Measurements from ENCODE around the gene LRRC39. TPM values are rescaled to one million over a fixed set of nuclear protein-coding genes. Genes with fewer than 3 reads are reported as not detected.

The LRRC39 gene
- total and polyA plus RNA-seq, 4 donors = 0.12 to 1.4 (median 0.39) TPM

DNA sequence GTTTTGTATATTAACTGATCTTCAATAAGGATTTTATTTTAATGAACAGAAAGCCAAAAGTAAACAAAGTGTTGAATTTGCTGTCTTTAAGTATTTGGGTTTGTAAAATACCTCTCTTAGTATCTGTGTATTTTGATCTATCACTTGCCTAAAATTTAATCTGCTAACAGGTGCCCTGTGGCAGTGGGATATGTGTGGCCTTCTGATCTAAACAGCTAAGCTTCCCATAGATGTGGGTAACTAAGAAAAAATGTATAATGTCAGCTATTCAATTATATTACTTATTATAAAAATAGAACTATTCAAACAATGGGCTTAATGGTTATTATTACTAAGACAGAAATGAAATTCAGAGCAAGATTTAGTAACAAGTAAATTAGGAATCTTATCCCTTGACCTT lies 15.2 kb downstream of the LRRC39 start:
- no peaks in the 10 kb centered on the region for H3K4me1 ChIP-seq (ENCODE audit: control insufficient read depth in 4 of 4, insufficient read depth in 4 of 4, low read length in 3 of 4)
- no peaks in the 10 kb centered on the region for H3K27me3 ChIP-seq (ENCODE audit: control insufficient read depth in 4 of 4, insufficient read depth in 4 of 4, low read length in 3 of 4)
- no peak overlapping the region for H3K27ac ChIP-seq (ENCODE audit: low read depth in 1 of 2, low read length in 2 of 2)
- no peak overlapping the region for H3K4me3 ChIP-seq (ENCODE audit: low read depth in 1 of 3, low read length in 3 of 3)
- H3K9me3 ChIP-seq (ENCODE audit: control insufficient read depth in 4 of 4, low read length in 3 of 4) = no peaks in the 10 kb centered on the region
- no peak for DNase-seq (ENCODE audit: low spot score)
- H3K36me3 ChIP-seq (ENCODE audit: control insufficient read depth in 4 of 4, insufficient read depth in 3 of 4, low read depth in 1 of 4, low read length in 3 of 4) = no peaks in the 10 kb centered on the region
- no peak overlapping the region for H3K9ac ChIP-seq (ENCODE audit: low read depth in 1 of 2, low read length in 2 of 2)
- TF ChIP-seq GABPA (IDR thresholded peaks at IDR 0.05 in 1 of 2, conservative IDR thresholded peaks at IDR 0.05 in 1 of 2) (no peak), SP1 (IDR thresholded peaks at IDR 0.05) (no peak), JUND (IDR thresholded peaks at IDR 0.05) (no peak), NR2F2 (IDR thresholded peaks at IDR 0.05) (no peak), FOXA2 (IDR thresholded peaks at IDR 0.05) (no peak), TAF1 (conservative IDR thresholded peaks at IDR 0.05) (no peak), FOXA1 (IDR thresholded peaks at IDR 0.05) (no peak), EGR1 (IDR thresholded peaks at IDR 0.05; ENCODE audit: low read depth in 2 of 2) (no peak)
- TF ChIP-seq, protein P1, sequence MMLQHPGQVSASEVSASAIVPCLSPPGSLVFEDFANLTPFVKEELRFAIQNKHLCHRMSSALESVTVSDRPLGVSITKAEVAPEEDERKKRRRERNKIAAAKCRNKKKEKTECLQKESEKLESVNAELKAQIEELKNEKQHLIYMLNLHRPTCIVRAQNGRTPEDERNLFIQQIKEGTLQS (IDR thresholded peaks at IDR 0.05) = no peak
- TF ChIP-seq, protein P2, sequence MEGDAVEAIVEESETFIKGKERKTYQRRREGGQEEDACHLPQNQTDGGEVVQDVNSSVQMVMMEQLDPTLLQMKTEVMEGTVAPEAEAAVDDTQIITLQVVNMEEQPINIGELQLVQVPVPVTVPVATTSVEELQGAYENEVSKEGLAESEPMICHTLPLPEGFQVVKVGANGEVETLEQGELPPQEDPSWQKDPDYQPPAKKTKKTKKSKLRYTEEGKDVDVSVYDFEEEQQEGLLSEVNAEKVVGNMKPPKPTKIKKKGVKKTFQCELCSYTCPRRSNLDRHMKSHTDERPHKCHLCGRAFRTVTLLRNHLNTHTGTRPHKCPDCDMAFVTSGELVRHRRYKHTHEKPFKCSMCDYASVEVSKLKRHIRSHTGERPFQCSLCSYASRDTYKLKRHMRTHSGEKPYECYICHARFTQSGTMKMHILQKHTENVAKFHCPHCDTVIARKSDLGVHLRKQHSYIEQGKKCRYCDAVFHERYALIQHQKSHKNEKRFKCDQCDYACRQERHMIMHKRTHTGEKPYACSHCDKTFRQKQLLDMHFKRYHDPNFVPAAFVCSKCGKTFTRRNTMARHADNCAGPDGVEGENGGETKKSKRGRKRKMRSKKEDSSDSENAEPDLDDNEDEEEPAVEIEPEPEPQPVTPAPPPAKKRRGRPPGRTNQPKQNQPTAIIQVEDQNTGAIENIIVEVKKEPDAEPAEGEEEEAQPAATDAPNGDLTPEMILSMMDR (IDR thresholded peaks at IDR 0.05; ENCODE audit: low read depth, low read length, missing input control) = no peak

DNA sequence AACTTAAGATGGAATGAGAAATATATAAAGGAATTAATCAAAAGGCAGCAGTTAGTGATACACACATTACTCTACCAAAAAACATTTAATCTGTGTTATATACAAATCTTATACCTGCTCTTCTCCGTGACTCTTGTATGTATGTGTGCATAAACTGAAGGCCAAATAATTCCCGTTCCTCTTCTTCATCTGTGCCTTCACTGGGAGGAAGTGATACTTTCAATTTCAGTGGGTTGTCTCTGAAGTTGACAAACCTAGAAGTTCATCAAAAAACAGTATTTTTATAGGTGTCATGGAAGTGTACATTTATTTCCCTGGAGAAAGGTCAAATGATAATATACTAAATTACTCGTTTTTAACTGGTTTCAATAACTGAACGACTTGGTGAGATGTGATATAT lies 25.8 kb downstream of the LRRC39 start:
- no peak for TF ChIP-seq FOXA1 (IDR thresholded peaks at IDR 0.05)
- TF ChIP-seq TAF1 (conservative IDR thresholded peaks at IDR 0.05) = no peak
- TF ChIP-seq, protein P2 (IDR thresholded peaks at IDR 0.05; ENCODE audit: low read depth, low read length, missing input control) = no peak
- no peak for TF ChIP-seq RXRA (IDR thresholded peaks at IDR 0.05)
- TF ChIP-seq SP1 (IDR thresholded peaks at IDR 0.05) = no peak
- TF ChIP-seq, protein P3, sequence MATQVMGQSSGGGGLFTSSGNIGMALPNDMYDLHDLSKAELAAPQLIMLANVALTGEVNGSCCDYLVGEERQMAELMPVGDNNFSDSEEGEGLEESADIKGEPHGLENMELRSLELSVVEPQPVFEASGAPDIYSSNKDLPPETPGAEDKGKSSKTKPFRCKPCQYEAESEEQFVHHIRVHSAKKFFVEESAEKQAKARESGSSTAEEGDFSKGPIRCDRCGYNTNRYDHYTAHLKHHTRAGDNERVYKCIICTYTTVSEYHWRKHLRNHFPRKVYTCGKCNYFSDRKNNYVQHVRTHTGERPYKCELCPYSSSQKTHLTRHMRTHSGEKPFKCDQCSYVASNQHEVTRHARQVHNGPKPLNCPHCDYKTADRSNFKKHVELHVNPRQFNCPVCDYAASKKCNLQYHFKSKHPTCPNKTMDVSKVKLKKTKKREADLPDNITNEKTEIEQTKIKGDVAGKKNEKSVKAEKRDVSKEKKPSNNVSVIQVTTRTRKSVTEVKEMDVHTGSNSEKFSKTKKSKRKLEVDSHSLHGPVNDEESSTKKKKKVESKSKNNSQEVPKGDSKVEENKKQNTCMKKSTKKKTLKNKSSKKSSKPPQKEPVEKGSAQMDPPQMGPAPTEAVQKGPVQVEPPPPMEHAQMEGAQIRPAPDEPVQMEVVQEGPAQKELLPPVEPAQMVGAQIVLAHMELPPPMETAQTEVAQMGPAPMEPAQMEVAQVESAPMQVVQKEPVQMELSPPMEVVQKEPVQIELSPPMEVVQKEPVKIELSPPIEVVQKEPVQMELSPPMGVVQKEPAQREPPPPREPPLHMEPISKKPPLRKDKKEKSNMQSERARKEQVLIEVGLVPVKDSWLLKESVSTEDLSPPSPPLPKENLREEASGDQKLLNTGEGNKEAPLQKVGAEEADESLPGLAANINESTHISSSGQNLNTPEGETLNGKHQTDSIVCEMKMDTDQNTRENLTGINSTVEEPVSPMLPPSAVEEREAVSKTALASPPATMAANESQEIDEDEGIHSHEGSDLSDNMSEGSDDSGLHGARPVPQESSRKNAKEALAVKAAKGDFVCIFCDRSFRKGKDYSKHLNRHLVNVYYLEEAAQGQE (IDR thresholded peaks at IDR 0.05) = no peak
- TF ChIP-seq RAD21 (IDR thresholded peaks at IDR 0.05) = no peak
- no peak for TF ChIP-seq GABPA (IDR thresholded peaks at IDR 0.05 in 1 of 2, conservative IDR thresholded peaks at IDR 0.05 in 1 of 2)
- no peak for TF ChIP-seq HNF4A (conservative IDR thresholded peaks at IDR 0.05)
- H3K4me3 ChIP-seq (ENCODE audit: low read depth in 1 of 3, low read length in 3 of 3) = no peak overlapping the region
- no peak for DNase-seq (ENCODE audit: low spot score)
- H3K4me1 ChIP-seq (ENCODE audit: control insufficient read depth in 4 of 4, insufficient read depth in 4 of 4, low read length in 3 of 4) = no peaks in the 10 kb centered on the region
- H3K27me3 ChIP-seq (ENCODE audit: control insufficient read depth in 4 of 4, insufficient read depth in 4 of 4, low read length in 3 of 4) = no peaks in the 10 kb centered on the region
- peaks cover 0 to 15% (median 12%) of the 10 kb centered on the region in 4 donors for H3K36me3 ChIP-seq (ENCODE audit: control insufficient read depth in 4 of 4, insufficient read depth in 3 of 4, low read depth in 1 of 4, low read length in 3 of 4)
- no peak overlapping the region for H3K27ac ChIP-seq (ENCODE audit: low read depth in 1 of 2, low read length in 2 of 2)
- no peak overlapping the region for H3K9ac ChIP-seq (ENCODE audit: low read depth in 1 of 2, low read length in 2 of 2)
- WGBS = 82% methylated on average over 4 of the region's 4 CpGs
- H3K9me3 ChIP-seq (ENCODE audit: control insufficient read depth in 4 of 4, low read length in 3 of 4) = no peaks in the 10 kb centered on the region
